Measurements from ENCODE around the gene MLIP.
"Not testable (repeated sequence)": the region's sequence is repeated elsewhere in the genome, so short reads cannot be mapped to it uniquely, and the experiment has no call there.

Gene MLIP

DNA sequence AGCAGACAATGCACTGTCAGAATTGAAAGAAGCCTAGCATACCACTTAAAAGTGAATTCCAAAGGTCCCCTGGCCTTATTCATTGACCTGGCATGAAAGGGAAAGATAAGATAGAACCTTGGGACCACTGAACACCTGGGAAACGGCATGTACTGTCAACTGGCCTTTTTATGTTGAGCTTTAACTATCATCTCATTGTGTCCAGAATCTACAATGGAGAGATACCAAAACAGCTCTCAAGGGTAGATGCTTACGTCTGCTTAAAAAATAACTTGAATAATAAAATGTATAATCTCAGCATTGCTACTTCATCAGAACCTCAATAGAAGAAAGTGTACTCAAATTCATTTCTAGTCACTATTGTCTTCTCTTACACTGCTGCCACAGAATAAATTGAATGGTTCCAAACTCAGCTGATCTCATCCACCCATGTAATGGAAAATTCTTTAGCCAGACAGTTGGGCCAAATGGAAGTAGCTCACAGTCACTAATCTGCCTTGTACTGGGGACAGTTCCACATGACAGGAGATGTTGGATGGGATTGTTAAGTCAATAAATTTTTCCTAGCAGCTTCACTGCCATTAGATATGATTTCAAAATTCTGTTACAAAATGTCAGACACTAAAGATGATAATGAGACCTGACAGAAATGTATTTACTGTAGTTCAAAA is 93.8 kb downstream of the MLIP start:
- H3K4me1 ChIP-seq (ENCODE audit: control insufficient read depth, insufficient read depth, low read length), result no peaks in the 10 kb centered on the region
- no peak overlapping the region for H3K4me3 ChIP-seq (ENCODE audit: insufficient read depth, low read depth, low read length)
- H3K27ac ChIP-seq (ENCODE audit: insufficient read depth, low read depth, low read length, poor library complexity, severe bottlenecking), result no peak overlapping the region
- H3K27me3 ChIP-seq (ENCODE audit: control insufficient read depth, insufficient read depth, low read length, poor library complexity, severe bottlenecking), result no peaks in the 10 kb centered on the region
- H3K9me3 ChIP-seq (ENCODE audit: control insufficient read depth, low read length), result no peaks in the 10 kb centered on the region
- WGBS, 2 experiments, result 79 to 83% methylated on average over 1 of the region's 2 CpGs
- H3K36me3 ChIP-seq (ENCODE audit: control insufficient read depth, insufficient read depth, low read length), result no peaks in the 10 kb centered on the region

DNA sequence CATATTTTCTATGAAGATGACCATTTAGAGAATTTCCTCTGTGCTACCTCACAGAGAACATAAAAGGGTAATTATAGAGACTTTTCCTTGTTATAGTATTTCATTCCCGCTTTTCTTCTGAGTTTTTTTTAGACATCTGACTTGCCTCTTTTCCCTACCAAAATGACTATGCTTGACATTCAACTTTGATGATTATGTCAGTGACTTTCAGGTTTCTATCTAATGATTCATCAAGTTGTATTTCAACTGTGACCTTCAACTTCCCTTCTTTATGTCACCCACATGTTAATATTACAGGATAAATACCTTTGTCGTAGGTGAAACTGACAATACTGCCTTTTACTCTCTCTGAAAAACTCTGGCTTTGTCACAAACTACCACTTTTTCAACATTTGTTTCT is 95.3 kb downstream of the MLIP start:
- no peaks in the 10 kb centered on the region for H3K4me1 ChIP-seq (ENCODE audit: control insufficient read depth, insufficient read depth, low read length)
- no peaks in the 10 kb centered on the region for H3K27me3 ChIP-seq (ENCODE audit: control insufficient read depth, insufficient read depth, low read length, poor library complexity, severe bottlenecking)
- H3K27ac ChIP-seq (ENCODE audit: insufficient read depth, low read depth, low read length, poor library complexity, severe bottlenecking), result no peak overlapping the region
- no peak overlapping the region for H3K4me3 ChIP-seq (ENCODE audit: insufficient read depth, low read depth, low read length)
- no peaks in the 10 kb centered on the region for H3K36me3 ChIP-seq (ENCODE audit: control insufficient read depth, insufficient read depth, low read length)
- 91 to 93% methylated on average over 2 of the region's 2 CpGs for WGBS, 2 experiments
- H3K9me3 ChIP-seq (ENCODE audit: control insufficient read depth, low read length), result no peaks in the 10 kb centered on the region

DNA sequence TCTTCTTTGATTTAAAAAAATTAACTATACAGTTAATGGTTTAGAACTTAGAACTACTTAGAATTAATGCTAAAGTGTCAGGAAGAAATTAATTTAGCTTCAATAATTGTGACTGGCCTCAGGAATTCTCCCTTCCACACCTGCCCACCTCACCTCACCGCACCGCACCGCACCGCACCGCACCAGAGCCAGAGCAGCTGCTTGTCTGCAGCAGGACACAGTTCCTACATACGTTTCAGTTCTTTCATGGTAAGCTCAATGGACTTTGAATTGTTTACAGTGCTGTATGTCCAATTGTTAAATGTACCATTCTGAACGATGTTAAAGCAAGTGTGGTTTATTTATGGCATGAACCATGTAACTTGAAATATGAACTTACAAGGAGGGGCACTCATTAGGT is 98.7 kb downstream of the MLIP start:
- WGBS, 2 experiments, result no CpG with 5 or more reads among the region's 7 CpGs
- H3K36me3 ChIP-seq (ENCODE audit: control insufficient read depth, insufficient read depth, low read length); H3K4me1 ChIP-seq (ENCODE audit: control insufficient read depth, insufficient read depth, low read length); H3K9me3 ChIP-seq (ENCODE audit: control insufficient read depth, low read length); H3K27ac ChIP-seq (ENCODE audit: insufficient read depth, low read depth, low read length, poor library complexity, severe bottlenecking); H3K27me3 ChIP-seq (ENCODE audit: control insufficient read depth, insufficient read depth, low read length, poor library complexity, severe bottlenecking); H3K4me3 ChIP-seq (ENCODE audit: insufficient read depth, low read depth, low read length): not testable (repeated sequence)

DNA sequence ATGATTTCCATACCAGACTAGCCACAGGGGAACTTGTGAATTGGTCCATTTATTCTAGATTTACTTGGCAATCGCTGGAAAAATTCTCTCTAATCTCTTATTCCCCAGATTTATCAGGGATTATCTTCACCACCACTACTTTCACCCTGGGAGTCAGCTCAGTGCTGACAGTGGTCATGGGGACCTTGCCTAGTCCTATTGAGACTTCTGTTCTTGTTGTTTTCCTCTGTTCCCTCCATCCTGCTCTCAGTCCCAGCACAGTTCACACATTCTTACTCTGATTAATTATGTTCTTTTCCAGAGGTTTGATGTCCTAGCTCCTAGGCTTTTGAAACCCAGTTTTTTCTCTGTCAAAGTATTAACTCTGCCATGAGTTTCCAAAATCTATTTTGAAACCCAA is 103.0 kb downstream of the MLIP start:
- Histone ChIP-seq H3K9me3 (ENCODE audit: control insufficient read depth, low read length) (no peaks in the 10 kb centered on the region), H3K27me3 (ENCODE audit: control insufficient read depth, insufficient read depth, low read length, poor library complexity, severe bottlenecking) (no peaks in the 10 kb centered on the region), H3K4me3 (ENCODE audit: insufficient read depth, low read depth, low read length) (no peak overlapping the region), H3K36me3 (ENCODE audit: control insufficient read depth, insufficient read depth, low read length) (no peaks in the 10 kb centered on the region), H3K27ac (ENCODE audit: insufficient read depth, low read depth, low read length, poor library complexity, severe bottlenecking) (no peak overlapping the region), H3K4me1 (ENCODE audit: control insufficient read depth, insufficient read depth, low read length) (no peaks in the 10 kb centered on the region)
- WGBS, 2 experiments, result 92 to 98% methylated on average over 1 of the region's 1 CpG

DNA sequence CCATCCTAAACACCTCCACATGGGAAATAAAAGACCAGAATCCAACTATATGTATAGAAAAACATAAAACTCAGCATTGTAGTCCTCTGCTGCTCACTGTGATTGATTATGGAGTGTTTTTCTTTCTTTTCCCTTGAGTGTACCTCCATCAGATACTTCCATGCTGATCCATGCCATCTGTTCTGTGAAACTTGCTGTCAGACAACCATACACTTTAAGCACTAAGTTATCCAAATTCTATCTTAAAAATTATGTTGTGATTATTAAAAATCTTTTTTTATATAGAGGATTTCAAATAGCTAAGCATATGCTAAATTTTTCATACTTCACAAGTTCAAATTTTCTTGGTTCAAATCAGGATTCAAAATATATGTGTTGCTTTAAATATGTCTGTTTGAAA is 105.1 kb downstream of the MLIP start:
- Histone ChIP-seq H3K4me3 (ENCODE audit: insufficient read depth, low read depth, low read length) (no peak overlapping the region), H3K9me3 (ENCODE audit: control insufficient read depth, low read length) (no peaks in the 10 kb centered on the region), H3K27ac (ENCODE audit: insufficient read depth, low read depth, low read length, poor library complexity, severe bottlenecking) (no peak overlapping the region), H3K27me3 (ENCODE audit: control insufficient read depth, insufficient read depth, low read length, poor library complexity, severe bottlenecking) (no peaks in the 10 kb centered on the region), H3K36me3 (ENCODE audit: control insufficient read depth, insufficient read depth, low read length) (no peaks in the 10 kb centered on the region), H3K4me1 (ENCODE audit: control insufficient read depth, insufficient read depth, low read length) (no peaks in the 10 kb centered on the region)

DNA sequence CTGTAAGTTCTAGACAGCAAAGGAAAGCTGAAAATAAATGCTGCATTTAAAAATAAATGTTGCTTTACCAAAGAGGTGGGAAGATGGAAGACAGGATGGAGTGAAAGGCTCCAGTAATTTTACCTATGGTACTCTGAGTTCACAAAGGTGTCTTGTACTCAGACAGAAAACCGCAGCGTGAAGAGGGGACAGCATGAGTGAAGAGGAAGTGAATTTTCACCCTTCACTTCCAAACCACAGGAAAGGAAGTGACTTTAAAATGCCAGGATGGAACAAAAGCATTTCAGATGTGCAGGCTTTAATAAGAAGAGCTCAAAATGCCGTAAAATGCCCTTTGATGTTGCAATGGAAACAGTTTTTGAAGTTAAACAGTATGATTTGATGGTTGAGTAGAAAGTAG is 105.8 kb downstream of the MLIP start:
- no peaks in the 10 kb centered on the region for H3K4me1 ChIP-seq (ENCODE audit: control insufficient read depth, insufficient read depth, low read length)
- no peaks in the 10 kb centered on the region for H3K36me3 ChIP-seq (ENCODE audit: control insufficient read depth, insufficient read depth, low read length)
- no peaks in the 10 kb centered on the region for H3K27me3 ChIP-seq (ENCODE audit: control insufficient read depth, insufficient read depth, low read length, poor library complexity, severe bottlenecking)
- 0 to 55% methylated on average over 1 to 3 of the region's 3 CpGs for WGBS, 2 experiments
- no peak overlapping the region for H3K4me3 ChIP-seq (ENCODE audit: insufficient read depth, low read depth, low read length)
- no peak overlapping the region for H3K27ac ChIP-seq (ENCODE audit: insufficient read depth, low read depth, low read length, poor library complexity, severe bottlenecking)
- no peaks in the 10 kb centered on the region for H3K9me3 ChIP-seq (ENCODE audit: control insufficient read depth, low read length)

DNA sequence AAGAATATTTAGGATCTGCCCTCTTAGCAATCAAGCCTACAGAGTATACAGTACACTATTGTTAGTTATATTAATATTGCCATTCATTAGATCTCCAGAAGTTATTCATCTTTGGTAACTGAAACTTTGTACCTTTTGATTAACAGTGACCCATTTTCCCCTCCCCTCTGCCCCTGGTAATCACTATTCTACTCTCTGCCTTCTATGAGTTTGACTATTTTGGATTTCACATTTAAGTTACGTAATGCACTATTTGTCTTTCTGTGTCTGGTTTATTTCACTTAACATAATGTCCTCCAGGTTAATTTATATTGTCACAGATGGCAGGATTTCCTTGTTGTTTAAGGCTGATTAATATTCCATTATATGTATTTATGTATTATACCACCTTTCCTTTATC is 111.0 kb downstream of the MLIP start:
- 100% methylated on average over 1 of the region's 1 CpG; no CpG with 5 or more reads in 1 of the 2 experiments for WGBS, 2 experiments
- no peaks in the 10 kb centered on the region for H3K36me3 ChIP-seq (ENCODE audit: control insufficient read depth, insufficient read depth, low read length)
- H3K27me3 ChIP-seq (ENCODE audit: control insufficient read depth, insufficient read depth, low read length, poor library complexity, severe bottlenecking), result no peaks in the 10 kb centered on the region

DNA sequence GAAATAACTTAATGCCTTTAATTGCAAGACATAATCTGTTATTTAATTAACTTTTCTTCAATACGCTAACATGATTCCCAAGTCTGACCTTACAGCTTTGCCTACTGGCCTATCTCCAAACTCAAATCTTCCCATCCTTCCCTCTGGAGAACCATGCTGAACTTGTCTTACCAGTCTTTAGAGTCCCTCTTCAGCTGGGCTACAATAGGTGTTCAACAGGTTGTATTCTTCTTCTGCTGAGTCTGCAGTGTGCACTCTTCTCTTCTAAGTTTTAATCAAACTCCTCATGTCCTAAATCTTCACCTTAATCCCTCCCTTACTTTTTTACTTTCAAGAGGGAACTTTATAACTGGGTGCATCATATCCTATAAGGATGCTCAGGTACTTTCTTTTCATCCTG is 121.5 kb downstream of the MLIP start:
- Histone ChIP-seq H3K4me3 (ENCODE audit: insufficient read depth, low read depth, low read length) (no peak overlapping the region), H3K9me3 (ENCODE audit: control insufficient read depth, low read length) (no peaks in the 10 kb centered on the region), H3K27ac (ENCODE audit: insufficient read depth, low read depth, low read length, poor library complexity, severe bottlenecking) (no peak overlapping the region), H3K4me1 (ENCODE audit: control insufficient read depth, insufficient read depth, low read length) (no peaks in the 10 kb centered on the region), H3K27me3 (ENCODE audit: control insufficient read depth, insufficient read depth, low read length, poor library complexity, severe bottlenecking) (no peaks in the 10 kb centered on the region), H3K36me3 (ENCODE audit: control insufficient read depth, insufficient read depth, low read length) (no peaks in the 10 kb centered on the region)
- 95 to 100% methylated on average over 1 of the region's 1 CpG for WGBS, 2 experiments

More for the DNA sequence above, 111.0 kb downstream of the MLIP start:
- Histone ChIP-seq H3K4me3 (ENCODE audit: insufficient read depth, low read depth, low read length) (no peak overlapping the region), H3K4me1 (ENCODE audit: control insufficient read depth, insufficient read depth, low read length) (no peaks in the 10 kb centered on the region), H3K9me3 (ENCODE audit: control insufficient read depth, low read length) (peaks cover 4% of the 10 kb centered on the region), H3K27ac (ENCODE audit: insufficient read depth, low read depth, low read length, poor library complexity, severe bottlenecking) (no peak overlapping the region)

DNA sequence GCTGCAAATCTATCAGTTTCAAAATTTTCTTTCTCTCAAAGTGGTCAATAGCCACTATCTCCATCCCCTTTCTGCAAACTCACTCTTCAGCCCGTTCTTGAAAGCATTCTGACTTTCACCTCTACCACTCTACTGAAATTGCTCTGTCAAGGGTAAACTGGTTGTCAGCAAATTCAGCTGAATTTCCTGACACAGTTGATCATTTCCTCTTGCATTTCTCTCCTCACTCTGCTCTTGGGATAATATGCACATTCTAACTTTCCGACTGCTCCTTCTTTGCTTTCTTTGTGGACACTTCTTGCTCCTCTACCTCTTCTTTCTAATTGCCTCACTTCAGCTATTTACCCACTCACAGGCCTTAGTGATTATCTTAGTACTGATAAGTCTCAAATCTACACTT is 123.3 kb downstream of the MLIP start:
- no peaks in the 10 kb centered on the region for H3K9me3 ChIP-seq (ENCODE audit: control insufficient read depth, low read length)
- no peak overlapping the region for H3K27ac ChIP-seq (ENCODE audit: insufficient read depth, low read depth, low read length, poor library complexity, severe bottlenecking)
- no peaks in the 10 kb centered on the region for H3K36me3 ChIP-seq (ENCODE audit: control insufficient read depth, insufficient read depth, low read length)
- 88 to 93% methylated on average over 2 of the region's 2 CpGs for WGBS, 2 experiments
- no peaks in the 10 kb centered on the region for H3K4me1 ChIP-seq (ENCODE audit: control insufficient read depth, insufficient read depth, low read length)
- H3K4me3 ChIP-seq (ENCODE audit: insufficient read depth, low read depth, low read length), result no peak overlapping the region
- no peaks in the 10 kb centered on the region for H3K27me3 ChIP-seq (ENCODE audit: control insufficient read depth, insufficient read depth, low read length, poor library complexity, severe bottlenecking)

DNA sequence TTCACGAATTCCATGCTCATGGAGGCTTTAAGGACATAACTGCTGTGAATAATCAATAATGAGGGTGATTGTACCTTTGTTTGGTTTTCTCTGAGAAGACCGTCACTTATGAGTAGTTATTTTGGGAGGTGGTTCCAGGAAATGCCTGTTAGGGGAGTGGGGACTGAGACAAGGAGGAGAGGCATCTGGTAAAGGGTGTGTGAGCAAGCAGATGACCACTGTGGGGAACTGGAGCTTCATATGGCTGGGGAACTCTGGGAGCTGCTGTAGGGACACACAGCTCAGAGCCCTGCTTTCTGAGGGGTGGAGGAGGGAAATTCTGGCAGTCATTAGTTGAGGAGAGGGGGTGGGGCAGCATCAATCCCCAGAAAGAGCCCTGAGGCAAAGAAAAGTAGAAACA is 125.7 kb downstream of the MLIP start:
- no peak overlapping the region for H3K27ac ChIP-seq (ENCODE audit: insufficient read depth, low read depth, low read length, poor library complexity, severe bottlenecking)
- 93 to 95% methylated on average over 2 of the region's 2 CpGs for WGBS, 2 experiments

DNA sequence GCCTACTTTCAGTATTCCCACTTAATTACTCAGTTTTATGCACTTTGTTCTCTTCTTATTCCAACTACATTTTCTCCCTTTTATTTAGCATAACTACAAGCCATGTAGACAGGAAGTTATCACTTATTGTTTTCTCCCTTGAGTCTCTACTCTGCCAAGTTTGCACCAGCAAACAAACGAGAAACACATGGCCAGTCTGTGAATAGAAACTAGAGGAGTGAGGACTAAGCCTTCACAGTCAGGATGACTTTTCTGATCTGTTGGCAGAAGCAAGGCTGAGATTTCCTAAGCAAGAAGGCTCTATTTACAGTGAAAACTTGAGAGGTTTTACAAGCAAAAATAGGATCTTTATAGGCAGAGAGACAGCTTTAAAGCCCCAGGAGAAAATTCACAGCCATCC is 127.2 kb downstream of the MLIP start:
- Histone ChIP-seq H3K27ac (ENCODE audit: insufficient read depth, low read depth, low read length, poor library complexity, severe bottlenecking) (no peak overlapping the region), H3K9me3 (ENCODE audit: control insufficient read depth, low read length) (no peaks in the 10 kb centered on the region), H3K27me3 (ENCODE audit: control insufficient read depth, insufficient read depth, low read length, poor library complexity, severe bottlenecking) (no peaks in the 10 kb centered on the region), H3K4me1 (ENCODE audit: control insufficient read depth, insufficient read depth, low read length) (no peaks in the 10 kb centered on the region), H3K36me3 (ENCODE audit: control insufficient read depth, insufficient read depth, low read length) (no peaks in the 10 kb centered on the region), H3K4me3 (ENCODE audit: insufficient read depth, low read depth, low read length) (no peak overlapping the region)
- WGBS, 2 experiments, result 83% methylated on average over 1 of the region's 1 CpG

More for the DNA sequence above, 125.7 kb downstream of the MLIP start:
- Histone ChIP-seq H3K4me3 (ENCODE audit: insufficient read depth, low read depth, low read length) (no peak overlapping the region), H3K9me3 (ENCODE audit: control insufficient read depth, low read length) (no peaks in the 10 kb centered on the region), H3K4me1 (ENCODE audit: control insufficient read depth, insufficient read depth, low read length) (no peaks in the 10 kb centered on the region), H3K36me3 (ENCODE audit: control insufficient read depth, insufficient read depth, low read length) (no peaks in the 10 kb centered on the region), H3K27me3 (ENCODE audit: control insufficient read depth, insufficient read depth, low read length, poor library complexity, severe bottlenecking) (no peaks in the 10 kb centered on the region)
